HG02970 (cell line): ENCODE results near the gene SLC16A8.
"Not testable (repeated sequence)": the region's sequence is repeated elsewhere in the genome, so short reads cannot be mapped to it uniquely, and the experiment has no call there.

Experiments used
- ATAC-seq: cut with Tn5 transposase; IDR thresholded peaks from one replicate; pipeline ENCODE4 v1.9.1; 2021; ENCODE audit warnings: mild to moderate bottlenecking, moderate library complexity, moderate number of reproducible peaks; ENCODE audit not compliant: unreplicated experiment, low FRiP score

Gene SLC16A8

DNA sequence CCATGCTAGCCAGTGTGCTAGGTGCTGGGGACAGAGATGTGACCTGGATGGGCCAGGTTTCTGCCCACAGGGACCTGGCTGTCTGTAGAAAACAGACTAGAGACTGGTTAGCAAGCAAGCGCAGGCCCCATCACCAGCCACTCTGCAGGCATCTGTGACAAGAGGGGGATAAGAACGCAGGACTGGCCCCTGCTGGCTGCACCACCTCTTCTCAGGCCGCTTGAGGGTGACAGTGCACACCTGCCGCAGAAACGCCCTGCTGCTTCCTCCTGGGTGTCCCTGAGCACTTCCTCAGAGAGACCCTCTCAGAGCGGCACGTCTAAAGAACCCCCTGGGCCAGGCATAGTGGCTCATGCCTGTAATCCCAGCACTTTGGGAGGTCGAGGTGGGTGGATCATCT is 32.7 kb downstream of the SLC16A8 start:
- ATAC-seq = no peak

DNA sequence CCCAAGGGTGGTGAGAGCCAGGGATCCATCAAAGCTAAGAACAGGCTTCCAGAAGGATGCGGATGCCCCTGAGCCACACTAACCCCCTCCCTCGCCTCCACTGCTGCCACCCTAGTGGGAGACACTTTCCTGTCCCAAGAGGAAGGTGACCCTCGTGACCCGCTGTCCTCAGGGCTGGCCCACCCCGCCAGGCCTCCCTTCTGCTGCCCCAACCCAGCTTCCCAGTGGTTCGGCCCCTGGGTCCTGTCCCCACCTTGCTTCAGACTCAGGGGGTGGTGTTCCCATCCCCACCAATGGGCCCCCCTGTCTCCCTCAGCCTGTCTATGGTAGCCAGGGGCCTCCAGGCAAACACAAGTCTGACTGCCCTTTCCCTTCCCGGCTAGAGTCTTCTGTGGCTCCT is 33.3 kb downstream of the SLC16A8 start:
- no peak for ATAC-seq

DNA sequence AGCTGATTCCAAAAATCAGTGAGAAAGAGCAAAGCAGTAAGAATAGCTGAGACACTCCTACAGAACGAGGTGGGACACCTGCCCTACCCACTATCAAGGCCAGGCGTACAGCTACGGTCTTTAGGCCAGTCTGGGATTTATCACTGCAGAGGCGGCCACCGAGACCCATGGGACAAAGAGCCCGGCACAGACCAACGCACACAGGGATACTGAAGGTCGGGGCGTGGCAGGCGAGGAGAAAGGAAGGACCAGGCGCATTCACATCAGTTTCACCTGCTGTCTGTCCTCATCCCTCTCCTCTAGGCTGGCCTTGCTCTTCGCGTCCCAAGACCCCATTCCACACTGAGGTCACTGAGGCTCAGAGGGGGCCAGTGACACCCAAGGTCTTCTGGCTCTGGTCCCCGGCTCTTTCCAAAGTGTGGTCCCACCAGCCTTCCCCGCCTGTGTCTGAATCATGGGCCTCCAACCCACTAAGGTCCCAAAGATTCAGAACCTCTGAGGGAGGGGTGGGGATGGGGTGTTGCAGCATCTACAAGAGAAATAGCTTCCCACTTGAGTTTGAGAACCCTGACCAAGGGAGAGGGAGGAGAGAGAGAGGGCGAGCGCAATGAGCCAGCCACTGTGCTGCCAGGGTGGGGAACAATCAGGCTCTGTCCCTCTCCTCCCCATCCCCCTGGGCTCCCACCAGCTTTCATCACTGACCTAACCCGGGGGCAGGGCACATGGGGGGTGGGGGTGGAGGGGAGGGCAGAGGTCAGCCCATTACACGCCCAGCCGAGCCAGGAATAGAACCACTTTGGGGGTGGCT is 34.0 kb downstream of the SLC16A8 start:
- ATAC-seq = no peak

DNA sequence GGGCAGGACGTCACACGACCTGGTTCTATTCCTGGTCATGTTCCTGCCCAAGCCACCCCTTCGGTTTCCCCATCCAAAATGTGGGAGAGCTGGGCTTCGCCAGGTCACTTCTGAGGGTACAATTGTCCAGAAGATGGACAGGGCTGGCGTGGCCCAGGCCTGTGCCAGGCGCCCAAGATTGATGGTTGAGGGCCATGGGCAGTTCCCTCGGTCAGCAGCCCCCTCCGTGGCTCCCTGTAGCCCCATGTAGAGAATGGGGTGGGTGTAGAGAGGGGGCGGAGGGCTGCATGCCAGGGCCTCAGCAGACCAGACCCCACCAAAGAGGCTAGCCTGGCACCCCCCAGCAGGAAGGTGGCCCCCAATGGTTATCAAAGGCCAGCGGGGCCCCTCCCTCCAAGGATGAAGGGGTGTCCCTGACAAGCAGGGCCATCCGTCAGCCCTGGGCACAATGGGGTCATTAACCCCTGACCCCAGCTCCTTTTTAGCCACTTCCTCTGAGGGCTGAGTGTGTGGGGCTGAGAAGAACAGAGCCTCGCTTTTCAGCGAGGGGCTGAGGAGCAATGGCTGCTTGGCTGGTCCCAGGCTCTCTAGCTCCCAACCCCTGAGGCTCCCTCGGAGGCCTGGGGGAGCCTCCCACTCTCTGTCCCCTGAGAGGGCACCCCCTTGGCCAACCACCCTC is 37.8 kb downstream of the SLC16A8 start:
- no peak for ATAC-seq

DNA sequence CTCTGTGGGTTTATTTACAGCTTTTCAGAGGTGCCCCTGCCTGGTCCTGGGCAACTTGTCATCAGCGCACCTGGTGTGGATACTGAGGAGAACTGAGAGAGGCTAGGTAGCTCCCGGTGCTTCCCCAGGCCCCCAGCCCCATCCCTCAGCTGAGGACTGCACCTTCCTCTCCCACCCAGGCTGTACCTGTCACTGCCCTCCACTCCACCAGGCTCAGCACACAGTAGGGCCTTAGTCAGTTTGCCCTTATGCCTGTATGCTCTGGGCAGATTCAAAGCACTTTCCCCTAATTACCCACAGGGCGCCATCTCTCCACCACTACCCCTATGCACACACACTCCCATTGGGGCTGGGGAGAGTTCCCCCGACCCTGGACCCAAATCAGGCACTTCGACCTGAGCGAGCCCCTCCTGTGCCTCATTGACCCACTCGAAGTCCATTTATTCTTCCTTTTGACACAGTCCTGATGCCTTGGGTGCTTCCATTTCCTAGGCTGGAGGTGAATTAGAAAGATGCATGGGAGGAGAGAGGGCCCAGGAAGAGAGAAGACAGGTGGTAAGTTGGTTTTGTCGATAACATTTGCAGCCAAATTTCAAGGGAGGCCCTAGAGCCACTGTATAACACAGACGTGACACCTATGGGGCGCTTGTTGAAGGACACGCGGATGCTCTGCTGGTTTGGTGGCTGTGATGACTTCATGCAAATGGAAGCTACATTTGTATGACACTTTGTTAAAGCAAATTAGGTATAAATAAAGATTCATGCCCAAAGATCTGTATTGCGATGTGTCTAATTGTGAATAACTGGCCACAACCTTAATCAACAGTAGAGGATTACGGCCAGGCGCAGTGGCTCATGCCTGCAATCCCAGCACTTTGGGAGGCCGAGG is 40.6 kb downstream of the SLC16A8 start:
- ATAC-seq = no peak

DNA sequence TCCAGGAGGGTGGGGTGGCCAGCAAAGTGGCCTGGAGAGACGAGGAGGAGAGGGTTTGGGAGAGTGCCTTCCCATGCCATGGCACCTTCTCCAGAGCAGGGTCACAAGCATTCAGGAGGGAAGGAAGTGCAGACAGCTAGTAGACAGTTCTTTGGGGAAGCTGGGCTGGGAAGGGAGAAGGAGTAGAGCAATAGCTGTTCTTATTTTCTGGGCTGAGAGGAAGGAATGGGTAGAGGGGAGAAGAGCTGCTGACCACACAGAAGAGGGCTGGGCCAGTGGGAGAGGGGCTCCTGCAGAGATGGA is 41.5 kb downstream of the SLC16A8 start:
- ATAC-seq = no peak

DNA sequence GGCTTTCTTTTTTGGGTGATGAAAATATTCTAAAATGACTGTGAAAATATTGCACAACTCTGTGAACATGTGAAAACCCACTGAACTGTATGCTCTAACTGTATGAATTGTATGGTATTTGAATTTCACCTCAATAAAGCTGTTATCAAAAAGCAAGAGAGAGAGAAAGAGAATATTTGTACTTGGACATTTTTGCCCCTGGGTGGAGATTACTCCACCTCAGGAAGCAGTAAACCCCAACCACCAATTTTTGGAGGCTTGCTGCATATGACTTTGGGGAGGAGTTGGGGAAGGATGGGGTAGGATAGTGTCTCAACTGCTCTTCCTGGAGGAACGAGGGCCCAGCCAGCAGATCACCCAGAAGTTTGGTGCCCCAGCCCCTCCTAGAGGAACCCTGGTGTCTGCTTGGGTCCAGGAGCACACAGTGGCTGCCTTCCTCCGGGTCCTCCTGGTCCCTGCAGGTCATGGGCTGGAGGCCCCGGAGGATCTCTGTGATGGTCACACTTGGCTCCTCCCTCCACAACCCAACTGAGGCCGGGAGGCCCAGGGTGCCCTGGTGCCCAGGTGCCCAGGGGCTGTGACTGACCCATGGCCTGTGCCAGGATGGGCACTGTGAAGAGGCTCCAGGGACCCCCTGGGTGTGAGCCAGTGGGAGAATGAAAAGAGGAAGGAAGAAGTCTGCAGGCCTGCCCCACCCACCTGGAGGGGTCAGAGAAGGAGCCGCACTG is 42.1 kb downstream of the SLC16A8 start:
- ATAC-seq = no peak

DNA sequence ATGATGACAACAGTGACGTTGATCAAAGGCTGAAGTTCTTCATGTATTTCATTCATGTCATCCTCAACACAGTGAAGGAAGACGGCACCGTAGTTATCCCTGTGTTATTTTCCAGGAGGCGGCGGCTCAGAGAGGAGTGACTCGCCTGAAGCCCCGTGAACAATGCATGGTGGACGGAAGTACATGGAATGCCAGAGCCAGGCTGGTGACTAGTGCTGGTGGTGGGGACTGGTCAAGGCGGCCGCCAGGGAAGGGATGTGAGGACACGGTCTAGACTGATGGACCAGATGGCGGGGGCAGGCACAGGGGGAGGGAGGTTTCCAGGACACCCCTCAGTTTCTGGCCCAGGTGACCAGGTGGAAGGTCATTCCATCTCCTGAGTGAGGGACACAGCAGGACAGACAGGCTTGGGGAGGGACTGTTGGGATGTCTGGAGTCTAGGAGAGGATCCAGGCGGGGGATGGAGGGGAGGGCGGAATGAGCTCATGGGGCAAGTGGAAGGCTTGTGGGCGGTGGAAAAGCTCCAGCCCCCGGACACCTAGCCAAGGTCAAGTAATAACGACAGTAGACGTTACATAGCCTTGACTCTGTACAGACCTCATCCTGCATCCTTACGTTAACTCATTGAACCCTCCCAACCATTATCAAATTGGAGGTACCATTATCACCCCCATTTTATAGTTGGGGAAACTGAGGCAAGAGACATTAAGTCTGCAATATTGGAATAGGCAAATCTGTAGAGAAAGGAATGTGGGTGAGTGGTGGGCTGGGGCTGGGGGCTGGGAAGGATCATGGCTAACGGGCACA is 42.8 kb downstream of the SLC16A8 start:
- no peak for ATAC-seq

DNA sequence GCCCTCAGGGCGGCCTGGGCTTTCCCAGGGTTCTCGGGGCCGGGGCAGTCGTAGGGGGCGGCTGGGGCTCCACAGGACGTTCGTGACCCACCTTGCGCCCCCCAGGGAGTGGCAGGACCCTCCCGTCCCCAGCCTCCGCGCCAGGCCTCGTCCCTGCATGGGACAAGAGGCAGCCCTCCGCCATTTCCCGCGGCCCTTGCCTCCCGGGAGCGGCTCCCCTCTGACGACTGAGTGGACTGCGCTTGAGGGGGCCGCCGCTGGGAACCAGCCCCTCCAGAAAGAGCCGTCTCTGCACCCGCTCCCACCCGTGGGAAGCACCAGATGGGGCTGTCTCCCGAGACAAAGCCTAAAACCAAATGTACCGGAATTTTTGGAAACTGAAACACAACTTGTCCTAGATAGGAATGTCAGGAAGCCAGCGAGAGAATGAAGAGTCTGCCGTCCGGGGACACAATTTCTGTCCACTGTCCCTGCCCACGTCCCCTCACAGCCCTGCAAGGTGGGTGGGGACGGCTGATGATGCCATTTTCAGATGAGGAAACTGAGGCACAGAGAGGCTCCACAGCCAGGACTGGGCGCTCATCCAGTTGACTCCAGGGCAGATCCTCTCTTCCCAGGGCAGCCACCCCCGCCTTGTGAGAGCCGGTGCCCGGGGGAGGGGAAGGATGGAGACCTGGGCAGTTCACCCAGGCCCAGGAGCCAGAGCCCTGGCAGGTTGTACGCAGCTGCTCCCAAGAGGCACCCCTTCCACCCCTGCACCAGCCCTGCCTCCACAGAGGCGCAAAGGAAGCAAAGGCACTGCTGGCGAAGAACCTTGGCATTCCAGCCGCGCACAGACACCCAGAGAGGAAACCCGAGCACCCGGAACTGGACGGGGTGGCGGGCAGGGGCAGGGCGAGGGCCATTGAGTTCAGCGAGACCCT is 44.8 kb downstream of the SLC16A8 start:
- ATAC-seq = no peak

DNA sequence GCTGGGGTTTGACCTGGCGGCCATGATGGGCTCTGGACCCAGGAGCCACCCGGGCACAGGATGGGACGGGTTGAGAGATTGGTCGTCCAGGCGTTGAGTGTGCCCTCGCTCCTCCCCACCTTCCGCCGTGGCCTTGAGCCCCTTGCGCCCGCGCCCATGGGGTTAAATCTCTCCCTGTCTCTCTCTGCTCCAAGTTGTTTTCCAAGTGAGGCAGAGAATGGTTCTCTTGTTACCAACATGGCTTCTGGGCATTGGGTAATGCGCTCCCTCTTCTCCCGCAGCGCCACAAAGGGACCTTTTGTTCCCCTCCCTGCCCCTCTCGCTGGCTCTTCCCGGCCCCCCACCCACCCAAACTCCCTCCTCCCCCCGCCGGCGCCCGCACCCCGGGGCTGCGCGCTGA is 45.6 kb downstream of the SLC16A8 start:
- ATAC-seq = no peak

DNA sequence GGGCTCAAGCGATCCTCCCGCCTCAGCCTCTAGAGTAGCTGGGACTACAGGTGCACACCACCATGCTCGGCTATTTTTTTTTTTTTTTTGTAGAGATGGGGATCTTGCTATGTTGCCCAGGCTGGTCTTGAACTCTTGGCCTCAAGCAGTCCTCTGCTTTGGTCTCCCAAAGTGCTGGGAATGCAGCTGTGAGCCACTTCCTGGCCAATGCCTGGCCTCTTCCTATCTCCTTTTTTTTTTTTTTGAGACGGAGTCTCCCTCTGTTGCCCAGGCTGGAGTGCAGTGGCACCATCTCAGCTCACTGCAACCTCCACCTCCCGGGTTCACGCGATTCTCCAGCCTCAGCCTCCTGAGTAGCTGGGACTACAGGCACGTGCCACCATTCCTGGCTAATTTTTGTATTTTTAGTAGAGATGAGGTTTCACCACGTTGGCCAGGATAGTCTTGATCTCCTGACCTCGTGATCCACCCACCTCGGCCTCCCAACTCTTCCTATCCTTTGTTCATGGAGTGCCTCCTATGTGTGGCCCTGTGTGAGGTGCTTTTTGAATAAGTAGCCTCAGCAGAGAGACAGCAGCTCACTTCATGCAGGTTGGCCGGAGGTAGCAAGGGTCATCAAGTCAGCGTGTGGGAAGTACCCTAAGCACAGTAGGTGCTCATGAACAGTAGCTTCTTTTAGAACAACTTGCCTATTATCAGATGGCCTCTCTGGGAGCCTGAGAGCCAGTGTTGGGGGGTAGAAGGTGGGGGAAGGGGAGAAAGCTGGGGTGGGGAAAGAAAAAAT is 46.4 kb downstream of the SLC16A8 start:
- ATAC-seq = not testable (repeated sequence)

DNA sequence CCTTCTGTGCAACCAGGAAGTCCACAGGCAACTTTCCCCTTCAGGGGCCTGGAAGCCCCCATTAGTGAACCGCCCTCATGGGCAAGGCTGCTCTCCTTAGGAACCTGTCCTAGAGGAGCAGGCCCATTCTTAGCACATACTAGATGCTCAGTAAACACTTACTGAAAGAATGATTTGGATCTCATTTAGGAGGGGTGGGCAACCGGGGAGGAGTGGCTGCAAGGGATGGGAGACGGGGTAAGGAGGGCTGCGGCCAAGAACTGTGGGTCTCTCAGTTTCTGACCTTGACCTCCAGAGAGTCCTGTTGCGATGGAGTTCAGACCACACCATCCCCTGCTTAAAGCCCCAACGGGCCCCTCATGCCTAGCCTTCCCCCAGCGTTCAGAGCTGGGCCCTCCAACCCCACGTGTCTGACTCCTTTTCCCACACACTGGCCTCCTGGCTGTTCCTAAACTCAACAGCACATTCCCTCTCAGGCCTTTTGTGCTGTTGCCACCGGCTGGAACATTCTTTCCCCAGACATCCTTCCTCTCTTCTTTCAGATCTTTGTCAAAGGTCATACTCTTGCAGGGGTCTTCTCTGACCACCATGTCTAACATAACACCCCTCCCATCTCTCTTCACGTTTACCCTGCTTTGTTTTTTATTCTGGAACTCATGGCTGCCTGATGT is 47.5 kb downstream of the SLC16A8 start:
- ATAC-seq = no peak

DNA sequence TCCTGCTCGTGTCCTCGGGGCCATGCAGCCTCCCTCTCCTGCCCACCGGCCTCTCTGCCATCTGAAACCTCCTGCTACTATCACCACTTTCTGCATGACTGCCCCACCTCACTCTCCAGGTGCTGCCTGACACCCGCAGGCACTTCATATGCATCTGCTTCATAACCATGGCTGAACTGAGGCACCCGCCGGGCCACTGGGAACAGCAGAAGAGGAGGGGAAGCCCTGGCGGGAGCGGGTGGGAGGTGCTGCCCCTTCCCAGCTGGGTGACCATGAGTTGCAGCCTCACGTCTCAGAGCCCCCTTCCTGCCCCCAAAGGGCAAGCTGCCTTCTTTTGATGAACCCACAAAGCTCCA is 48.5 kb downstream of the SLC16A8 start:
- ATAC-seq = no peak

DNA sequence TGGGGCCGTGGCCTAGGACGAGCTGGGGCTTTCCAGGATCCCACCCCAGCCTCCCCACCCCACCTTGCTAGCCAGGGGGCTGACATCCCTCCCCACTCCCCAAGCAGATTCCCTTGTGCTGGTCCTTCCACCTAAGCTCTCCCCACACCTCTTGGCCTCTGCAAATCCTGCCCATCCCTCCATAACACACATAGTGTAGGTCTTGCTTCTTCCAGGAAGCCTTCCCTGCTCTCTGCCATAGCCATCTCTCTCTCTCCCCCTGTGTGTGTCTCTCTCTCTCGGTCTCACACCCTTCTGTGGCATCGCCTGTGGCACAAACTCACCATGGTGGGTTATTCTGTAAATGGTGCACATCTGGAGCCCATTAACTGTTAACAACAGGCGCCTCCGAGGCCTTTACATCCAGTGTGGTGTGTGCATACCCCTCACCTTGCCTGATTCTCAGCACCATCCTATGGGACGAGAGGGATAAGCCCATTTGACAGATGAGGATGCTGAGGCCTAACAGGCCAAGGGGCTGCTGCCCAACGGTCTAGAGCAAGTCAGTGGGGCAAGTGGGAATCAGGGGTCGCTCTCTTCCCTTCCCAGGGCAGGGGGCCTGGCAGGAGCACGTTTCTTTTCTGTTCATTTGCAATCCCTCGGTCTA is 49.0 kb downstream of the SLC16A8 start:
- no peak for ATAC-seq

DNA sequence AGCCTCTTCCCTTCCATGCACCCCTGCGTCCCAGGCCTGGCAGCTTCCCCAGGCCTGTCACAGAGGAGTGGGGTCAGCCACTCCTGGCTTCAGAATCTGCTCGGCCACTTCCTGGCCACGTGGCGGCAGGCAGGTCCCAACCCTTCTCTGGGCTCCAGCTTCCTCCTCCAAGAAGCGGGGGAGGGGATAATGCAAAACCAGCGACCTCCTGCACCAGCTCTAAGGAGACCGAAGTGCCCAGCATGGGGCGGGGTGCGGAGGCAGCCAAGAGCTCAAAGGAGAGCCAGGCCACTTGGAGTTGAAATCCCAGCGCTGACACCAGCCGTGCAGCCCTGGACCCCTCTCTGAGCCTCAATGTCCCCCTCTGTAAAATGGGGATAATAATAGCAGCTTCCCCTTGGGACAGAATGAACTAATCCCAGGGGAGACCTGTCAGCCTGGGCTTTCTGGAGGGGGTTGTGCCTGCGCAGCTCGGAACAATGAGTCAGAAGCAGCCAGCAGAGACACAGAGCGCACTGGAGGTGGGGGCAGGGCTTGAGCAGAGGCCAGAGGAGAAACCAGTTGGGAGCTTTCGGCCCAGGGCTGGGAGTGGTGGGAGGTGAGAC is 49.6 kb downstream of the SLC16A8 start:
- ATAC-seq = no peak

DNA sequence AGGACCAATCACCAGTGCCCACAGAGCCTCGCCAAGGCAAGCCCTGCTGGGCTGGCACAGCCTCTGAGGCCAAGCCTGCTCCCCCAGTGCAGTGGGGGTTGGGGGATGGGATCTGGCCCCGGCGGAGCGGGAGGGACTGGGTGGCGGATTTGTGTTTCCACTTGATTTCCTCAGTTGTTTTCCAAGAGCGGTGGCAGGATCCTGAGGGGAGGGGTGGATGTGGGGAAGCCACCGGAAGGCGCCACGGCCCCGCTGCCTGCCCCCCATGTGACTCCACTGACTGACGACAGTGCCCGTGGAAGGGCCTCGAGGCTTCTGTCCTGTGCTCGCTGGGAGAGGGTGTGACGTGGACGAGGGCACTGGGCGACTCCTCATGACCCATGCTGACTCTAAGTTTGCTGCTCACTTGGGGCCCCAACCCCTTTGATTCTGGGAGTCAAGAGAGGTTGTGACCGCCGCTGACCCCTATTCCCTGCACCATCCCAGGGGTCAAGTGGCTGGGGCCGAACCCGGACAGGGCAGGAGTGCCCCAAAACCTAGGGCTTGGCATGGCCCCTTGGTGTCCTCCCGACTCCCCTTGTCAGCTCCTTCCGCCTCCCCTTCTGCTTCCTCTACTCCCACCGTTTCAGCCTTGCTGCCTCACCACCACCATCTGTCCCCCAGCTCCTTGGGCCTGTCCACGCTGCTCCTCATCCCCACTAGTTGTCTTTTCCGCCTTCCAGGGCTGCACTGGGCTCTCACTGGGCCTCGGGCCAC is 50.3 kb downstream of the SLC16A8 start:
- no peak for ATAC-seq
